Renal cortical epithelial cell (primary cell): ENCODE measurements around the gene TFRC. TPM values are rescaled to one million over a fixed set of nuclear protein-coding genes. Genes with fewer than 3 reads are reported as not detected.
"Not testable (repeated sequence)": the region's sequence is repeated elsewhere in the genome, so short reads cannot be mapped to it uniquely, and the experiment has no call there.

ENCODE experiments used
- DNase-seq: peaks from one replicate; pipeline ENCODE4 v3.0.0-alpha.2; 2011; ENCODE audit warnings: low read depth
- total RNA-seq: library from RNA; depleted of rRNA; stranded (reverse); fragments of >200 nt; gene quantifications from 2 replicates; pipeline ENCODE4 v1.2.3, GENCODE V29; 2014

The TFRC gene
- total RNA-seq, 1 donor from 2014 or later, result 144 TPM

DNA sequence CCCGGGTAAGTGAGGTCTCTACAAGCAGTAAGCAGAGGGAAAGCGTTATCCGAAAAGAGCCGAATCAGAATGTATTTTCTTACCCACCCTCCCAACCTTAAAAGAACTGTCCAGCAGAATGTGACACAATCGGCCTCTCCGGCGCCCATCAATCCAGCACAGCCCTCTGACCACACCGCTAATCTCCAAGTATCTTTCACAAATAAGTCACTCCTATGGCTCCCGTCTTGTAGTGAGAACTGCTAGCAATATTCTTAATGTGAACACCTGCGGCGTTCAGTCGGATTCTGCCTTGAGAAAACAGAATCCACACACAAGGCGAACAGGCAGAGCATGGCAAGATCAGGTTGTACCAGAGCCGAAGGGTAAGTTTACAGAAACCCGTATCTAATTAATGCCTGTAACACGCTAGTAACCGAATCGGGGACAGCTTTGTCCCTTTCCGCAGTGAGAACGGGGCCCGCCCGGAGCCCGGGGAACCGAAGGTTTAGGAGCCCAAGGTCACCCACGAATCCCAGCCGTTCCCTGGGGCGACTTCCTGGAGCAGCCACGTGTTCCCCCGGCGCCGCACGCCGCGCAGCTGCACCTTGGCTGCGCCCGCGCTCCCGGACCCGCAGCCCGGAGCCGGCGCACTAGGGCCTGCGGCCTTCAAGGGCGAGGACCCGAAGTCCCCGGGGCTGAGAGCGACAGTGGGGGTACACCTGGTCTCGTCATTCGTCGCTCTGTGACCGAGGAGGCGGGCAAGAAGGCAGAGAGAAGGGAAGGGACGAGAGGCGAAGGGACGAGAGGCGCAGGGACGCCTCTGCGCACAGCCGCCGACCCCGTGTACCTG lies 672 bp downstream of the TFRC start:
- DNase-seq, result peak; percentile 33

DNA sequence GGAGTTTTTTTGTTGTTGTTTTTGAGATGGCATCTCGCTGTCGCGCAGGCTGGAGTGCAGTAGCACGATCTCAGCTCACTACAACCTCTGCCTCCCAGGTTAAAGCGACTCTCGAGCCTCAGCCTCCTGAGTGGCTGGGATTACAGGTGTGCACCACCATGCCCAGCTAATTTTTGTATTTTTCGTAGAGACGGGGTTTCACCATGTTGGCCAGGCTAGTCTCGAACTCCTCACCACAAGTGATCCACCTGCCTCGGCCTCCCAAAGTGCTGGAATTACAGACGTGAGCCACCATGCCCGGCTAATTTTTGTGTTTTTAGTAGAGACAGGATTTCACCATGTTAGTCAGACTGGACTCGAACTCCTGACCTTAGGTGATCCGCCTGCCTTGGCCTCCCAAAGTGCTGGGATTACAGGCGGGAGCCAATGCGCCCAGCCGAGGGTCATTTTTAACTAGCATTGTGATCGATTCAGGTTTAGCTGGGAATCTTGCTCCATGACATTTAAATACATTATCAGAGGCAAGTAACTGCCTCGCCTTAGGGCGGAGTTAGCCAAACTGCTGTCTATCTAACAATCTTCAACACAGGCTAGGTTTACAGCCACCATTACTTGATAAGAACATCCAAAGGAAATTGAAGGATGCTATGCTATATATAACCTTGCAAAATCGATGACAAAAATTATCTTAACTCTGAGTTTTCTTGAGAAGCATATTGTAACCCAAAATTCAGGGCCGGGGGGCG lies 1.6 kb downstream of the TFRC start:
- peak; percentile 11 for DNase-seq

DNA sequence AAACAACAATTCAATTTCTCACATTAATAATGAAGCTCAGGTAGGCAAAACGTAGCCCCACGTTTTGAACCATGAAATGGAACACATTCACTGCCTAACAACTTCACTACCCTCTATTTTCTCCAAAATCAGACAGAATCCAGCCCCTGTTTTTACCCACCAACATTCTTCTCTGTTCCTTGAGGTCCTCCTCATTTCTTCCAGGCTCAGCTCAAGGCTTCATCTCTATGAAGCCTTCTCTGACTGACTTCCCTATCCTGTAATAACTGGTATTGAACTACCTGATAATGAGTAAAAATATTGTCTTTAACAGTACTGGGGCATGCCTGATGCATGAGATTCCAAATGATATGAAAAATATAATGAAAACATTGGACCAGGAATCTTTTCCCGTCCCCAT lies 2.2 kb downstream of the TFRC start:
- no peak for DNase-seq

DNA sequence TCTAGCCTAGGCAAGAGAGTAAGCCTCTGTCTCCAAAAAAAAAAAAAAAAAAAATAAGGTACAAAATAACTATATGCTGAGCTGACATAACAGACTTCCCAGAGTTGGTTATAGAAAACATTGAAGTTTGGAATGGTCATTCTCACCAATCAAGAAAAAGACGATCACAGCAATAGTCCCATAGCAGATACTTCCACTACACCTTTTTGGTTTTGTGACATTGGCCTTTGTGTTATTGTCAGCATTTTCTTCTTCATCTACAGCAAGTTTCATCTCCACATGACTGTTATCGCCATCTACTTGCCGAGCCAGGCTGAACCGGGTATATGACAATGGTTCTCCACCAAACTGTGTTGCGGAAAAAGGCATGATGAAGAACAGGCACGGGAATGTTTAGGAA lies 6.9 kb downstream of the TFRC start:
- DNase-seq, result no peak

DNA sequence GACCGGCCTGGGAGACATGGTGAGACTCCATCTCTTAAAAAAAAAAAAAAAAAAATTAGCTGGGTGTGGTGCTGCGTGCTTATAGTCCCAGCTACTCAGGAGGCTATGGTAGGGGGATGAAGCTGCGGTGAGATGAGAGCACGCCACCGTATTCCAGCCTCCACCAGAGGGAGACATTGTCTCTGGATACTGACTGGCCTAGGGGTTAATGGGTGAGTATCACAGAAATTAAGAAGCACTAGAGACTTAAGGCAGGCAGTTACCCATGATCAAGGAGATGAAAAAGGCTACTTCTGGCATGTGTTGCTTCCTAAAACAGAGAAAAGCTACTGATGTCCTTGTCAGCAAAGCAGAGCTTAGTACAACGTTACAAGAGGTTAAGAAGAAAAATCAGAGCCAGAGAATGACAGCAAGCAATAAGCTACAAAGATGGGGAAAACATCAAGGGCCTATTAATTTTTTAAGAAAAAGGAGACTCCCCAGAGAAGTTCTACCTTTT lies 8.6 kb downstream of the TFRC start:
- peak; percentile 51 for DNase-seq

DNA sequence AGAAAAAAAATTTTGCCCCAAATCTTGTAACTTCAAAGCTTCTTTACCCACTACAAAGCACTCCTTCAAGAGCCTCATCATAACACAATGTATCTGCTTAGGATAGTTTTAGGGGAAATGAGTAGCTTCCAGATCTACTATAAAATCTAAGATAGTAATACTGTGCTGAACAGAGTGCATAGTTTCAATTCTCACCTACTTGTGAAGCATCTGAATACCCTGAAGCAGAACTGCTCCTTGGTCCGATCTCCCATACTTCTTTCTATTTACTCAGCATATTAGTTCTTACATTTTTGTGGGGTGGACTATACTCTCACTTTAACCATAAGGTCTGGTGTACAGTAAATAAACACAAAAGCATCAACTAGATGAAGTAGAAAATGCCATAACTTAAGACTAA lies 9.6 kb downstream of the TFRC start:
- no peak for DNase-seq

DNA sequence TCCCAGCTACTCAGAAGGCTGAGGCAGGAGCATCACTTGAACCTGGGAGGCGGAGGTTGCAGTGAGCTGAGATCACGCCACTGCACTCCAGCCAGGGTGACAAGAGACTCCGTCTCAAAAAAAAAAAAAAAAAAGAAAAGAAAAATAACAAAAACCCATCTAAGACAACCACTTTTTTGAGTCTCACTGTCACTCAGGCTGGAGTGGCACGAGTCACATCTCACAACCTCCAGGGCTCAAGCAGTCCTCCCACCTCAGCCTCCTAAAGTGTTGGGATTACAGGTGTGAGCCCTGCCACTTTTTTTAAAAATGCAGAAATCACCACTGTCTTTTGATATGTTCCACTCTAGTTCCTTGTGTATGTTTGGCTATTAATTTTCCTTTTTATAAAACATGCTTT lies 13.1 kb downstream of the TFRC start:
- not testable (repeated sequence) for DNase-seq

DNA sequence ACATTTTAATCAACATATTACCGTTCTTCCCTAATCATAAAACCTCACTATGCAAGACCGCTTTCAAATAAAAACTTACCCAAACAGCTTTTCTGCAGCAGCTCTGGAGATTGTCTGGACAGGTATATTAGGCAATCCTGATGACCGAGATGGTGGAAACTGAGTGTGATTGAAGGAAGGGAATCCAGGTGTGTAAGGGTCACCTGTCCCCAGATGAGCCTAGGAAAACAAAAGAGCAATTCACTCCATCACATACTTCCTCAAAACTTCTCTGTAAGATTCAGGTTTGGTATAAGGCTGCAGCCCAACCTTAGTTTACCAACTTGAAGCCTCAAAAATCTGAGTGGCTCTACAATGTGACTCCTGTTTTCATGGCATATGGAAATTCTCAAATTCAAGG lies 14.5 kb downstream of the TFRC start:
- no peak for DNase-seq

DNA sequence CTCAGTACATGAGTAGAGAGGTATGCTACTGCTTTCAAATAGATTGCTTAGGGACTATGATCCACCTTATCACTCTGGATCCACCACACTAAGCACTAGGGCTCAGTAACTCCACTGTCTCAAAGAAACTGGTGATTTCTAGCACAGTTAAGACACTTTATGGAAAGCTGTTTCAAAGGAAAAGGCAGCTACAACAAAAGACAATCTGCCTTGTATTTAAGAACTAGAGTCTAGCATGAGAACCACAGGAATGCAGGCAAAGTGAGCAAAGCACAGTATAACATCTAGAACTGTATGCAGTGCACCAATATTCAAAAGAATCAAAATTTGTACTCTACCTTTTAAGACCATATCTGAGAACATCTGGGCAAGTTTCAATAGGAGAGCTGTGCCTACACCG lies 17.9 kb downstream of the TFRC start:
- DNase-seq, result no peak

DNA sequence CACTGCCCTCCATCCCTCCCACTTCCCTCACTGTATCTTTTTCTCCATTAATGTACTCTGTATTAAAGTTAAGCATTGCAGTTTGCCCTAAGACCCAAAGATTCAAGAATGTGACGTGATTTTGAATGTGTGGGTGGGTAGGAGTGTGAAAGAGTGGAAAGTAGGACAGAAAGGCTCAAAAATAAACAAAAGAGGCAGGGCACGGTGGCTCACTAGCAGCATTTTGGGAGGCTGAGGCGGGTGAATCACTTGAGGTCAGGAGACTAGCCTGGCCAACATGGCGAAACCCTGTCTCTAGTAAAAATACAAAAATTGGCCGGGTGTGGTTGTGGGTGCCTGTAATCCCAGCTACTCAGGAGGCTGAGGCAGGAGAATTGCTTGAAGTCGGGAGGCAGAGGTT lies 18.4 kb downstream of the TFRC start:
- no peak for DNase-seq

DNA sequence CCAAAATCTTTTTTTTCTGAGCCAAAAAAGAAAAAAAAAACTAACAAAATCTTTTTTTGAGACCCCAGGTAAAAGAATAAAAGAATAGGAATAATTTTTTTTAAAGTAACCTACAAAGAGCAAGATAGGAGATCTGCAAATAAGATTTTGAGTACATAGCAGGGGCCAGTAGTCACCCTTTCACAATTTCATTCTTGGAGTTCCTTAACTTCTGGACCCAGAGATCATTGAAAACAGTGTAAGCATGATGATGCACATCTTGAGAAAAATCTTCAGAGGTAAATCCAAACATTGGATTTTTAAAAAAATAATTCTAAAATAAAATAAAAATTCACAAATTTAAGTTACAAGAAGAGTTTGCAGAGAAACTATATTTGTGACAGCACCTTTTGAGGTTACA lies 18.8 kb downstream of the TFRC start:
- DNase-seq, result no peak

DNA sequence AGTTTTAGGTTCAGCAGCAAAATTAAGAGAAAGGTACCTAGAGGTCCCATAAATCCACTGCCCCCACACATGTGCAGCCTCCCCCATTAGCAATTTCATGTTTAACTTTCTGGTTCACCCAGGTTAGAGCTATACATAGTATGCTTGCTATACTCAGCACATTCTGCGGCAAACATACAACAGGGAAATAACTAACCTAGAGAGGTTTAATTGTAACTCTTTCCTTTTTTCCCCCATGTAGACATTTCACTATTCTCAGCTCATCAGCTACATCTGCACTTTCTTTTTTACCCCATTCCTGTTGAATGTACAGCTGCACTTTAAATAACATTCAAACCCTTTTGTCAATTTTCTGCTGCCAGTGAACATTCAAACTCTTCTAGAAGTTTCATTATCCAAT lies 21.1 kb downstream of the TFRC start:
- no peak for DNase-seq

DNA sequence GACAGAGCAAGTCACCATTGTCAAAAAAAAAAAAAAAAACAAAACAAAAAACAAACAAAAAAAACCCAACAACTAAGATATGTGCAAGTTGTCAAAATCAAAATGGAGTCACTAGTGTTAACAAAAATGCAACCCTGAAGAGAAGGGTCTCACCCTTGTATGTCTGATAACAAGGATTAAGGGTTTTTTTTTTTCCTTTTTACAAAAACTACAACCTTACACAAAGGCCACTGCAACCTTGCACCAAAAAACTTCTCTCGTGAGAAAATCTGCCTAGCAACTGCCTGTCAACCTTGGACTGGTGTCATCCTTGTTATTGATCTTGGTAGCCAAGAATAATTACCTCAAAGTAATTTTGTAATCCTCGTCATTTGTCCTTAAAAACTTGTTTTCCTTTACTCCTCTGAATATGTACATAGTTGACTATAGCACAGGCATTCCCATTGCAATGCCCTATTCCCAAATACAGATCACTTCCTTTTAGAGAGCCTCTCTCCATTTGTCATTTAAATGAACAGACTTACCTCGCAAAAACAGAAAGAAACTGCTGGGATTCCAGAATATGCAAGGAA lies 24.0 kb downstream of the TFRC start:
- DNase-seq, result no peak

DNA sequence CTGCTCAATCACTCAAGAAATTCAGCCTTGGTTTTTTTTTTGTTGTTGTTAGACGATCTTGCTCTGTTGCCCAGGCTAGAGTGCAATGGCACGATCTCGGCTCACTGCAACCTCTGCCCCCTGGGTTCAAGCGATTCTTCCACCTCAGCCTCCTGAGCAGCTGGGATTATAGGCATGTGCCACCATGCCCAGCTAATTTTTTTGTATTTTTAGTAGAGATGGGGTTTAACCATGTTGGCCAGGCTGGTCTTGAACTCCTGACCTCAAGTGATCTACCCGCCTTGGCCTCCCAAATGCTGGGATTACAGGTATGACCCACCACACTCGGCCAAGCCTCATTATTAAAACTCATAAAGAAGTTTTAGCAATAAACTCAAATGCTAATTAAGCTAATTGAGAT lies 25.5 kb downstream of the TFRC start:
- DNase-seq, result not testable (repeated sequence)

DNA sequence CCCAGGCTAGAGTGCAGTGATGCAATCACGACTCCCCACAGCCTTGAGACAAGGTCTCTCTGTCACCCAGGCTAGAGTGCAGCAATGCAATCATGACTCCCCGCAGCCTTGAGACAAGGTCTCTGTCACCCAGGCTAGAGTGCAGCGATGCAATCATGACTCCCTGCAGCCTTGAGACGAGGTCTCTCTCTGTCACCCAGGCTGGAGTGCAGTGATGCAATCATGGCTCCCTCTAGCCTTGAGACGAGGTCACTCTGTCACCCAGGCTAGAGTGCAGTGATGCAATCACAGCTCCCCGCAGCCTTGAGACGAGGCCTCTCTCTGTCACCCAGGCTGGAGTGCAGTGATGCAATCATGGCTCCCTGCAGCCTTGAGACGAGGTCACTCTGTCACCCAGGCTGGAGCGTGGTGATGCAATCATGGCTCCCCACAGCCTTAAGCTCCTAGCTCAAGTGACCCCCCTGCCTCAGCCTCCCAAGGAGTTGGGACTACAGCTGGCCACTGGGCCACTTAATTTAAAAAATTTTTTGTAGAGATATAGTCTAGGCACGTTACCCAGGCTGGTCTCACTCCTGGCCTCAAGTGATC lies 26.1 kb downstream of the TFRC start:
- no peak for DNase-seq

DNA sequence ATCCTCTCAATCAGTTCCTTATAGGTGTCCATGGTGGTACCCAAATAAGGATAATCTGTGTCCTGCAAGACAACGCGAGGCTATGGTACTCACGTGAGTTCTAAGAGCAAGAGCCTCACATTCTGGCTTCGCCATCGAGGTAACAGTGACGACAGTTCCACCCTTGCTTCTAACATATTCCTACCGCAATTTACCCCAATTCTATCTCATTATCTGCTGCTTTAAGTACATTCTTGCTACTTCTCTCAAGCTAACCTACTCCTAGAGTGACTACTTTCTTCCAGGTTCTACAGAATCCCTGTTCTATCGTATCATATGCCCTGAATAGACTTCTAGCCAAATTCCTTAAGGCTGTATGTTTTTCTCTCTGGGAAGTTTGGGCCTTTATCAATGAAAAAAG lies 26.6 kb downstream of the TFRC start:
- DNase-seq, result no peak

DNA sequence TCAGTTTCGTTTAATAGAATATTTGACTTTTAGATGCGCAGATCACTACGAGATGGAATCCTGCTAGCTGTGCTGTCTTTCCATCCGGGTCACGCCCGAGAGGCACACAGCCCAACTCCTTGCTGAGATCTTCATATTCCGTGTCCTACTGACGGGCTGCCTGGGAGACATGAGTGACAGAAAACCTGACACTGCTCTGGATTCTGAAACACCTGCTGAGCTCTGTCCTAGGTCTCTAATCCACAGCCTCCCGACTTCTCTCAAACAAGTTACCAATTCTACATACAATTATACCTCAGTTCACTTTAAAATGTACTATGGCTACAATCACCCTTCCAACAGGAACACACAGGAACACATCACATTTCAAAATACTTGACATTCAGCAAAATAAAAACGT lies 27.2 kb downstream of the TFRC start:
- no peak for DNase-seq

DNA sequence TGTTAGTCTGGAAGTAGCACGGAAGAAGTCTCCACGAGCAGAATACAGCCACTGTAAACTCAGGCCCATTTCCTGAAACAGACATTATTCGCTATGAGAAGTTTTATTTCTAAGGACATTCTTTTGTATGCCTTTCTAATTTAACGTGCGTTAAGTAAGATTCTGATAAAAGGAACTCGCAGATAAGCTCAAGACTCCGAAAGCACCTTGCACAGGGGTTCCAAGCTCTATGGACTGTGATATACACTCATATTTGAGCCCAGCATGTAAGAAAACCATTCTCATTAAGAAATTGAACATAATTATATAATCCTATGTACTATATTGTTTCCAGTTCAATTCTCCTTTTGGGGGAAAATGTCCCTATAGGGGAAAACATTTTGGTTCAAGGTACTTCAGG lies 28.4 kb downstream of the TFRC start:
- DNase-seq, result no peak

DNA sequence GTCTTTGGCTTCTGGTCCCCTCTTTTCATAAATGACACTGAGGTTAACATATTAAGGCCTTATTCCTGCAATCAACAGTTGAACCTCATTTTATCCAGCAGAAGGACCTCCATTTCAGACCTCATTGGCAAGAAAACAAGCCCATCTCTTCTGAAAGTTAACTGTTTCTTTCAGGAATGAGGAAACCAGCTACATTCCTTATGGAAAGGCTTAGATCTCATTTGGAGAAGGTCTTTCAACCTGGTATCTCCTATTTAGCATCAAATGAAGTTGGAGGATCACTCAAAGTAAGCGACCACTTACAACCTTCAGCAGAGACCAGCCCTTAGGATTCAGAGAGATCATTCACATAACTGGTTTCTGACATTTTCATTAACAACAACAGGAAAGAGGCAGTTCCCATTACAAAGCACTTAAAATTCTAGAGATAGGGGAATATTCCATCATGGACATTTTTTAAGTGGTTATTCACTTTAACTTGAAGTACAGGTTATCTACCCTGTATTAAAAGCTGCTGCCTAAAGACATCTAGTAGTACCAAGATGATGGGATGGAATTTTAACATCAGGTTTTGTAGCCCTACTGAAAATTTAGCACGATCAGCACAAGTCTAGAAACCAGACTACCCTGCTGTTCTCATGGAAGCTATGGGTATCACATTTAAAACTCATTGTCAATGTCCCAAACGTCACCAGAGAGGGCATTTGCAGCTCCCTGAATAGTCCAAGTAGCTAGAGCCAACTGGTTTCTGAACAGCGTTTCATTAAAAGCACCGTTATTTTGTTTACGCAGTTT lies 30.4 kb downstream of the TFRC start:
- no peak for DNase-seq

DNA sequence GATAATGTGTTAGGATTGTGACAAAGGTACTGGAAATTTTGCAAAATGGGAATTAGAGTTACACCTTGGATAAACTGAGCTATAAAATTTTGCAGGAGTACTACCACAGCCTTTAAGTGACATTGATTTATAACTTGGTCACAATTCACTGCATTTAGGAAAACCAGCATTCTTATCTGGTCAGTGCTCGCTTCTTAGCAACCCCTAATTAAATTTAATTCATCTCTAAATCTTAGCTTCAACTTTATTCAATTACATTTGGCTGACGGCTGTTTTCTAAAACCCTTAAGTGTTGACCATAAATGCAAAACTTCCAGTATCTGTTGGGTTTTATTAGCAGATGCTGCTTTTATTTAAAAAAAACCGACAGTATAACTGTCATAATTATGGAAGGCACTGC lies 31.3 kb downstream of the TFRC start:
- DNase-seq, result no peak

DNA sequence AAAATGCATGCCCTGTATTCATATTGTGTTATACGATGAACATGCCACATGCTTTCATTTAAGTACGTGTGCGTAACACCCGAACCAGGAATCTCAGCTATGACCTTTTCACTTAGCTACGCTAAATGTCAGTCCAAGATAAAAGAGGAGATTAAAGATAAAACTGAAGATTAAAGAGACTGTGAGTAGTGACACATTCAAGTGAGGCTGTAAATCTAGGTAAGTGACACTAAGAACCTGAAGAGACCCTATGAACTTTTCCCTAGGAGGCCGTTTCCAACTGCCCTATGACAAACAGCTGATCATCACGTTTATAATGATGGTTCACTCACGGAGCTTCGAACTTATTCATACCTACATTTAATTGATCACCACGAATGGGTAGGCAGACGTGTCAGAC lies 32.2 kb downstream of the TFRC start:
- no peak for DNase-seq
